ENCODE measurements around the gene PNPLA8. TPM values are rescaled to one million over a fixed set of nuclear protein-coding genes. Genes with fewer than 3 reads are reported as not detected.
"Not testable (repeated sequence)": the region's sequence is repeated elsewhere in the genome, so short reads cannot be mapped to it uniquely, and the experiment has no call there.

The PNPLA8 gene
- polyA plus RNA-seq, 1 donor from 2014 or later, result 85.1 TPM

GRCh38 chr7:108548141-108548896, 22.4 kb upstream of the PNPLA8 start:
- H3K27me3 ChIP-seq (ENCODE audit: insufficient read depth, low read depth, low read length); H3K4me2 ChIP-seq (ENCODE audit: low read length); H3K4me3 ChIP-seq (ENCODE audit: low read length); H3K36me3 ChIP-seq (ENCODE audit: insufficient read depth, low read length); H3K9me3 ChIP-seq (ENCODE audit: low read length); H3F3A ChIP-seq (ENCODE audit: insufficient read depth, low read length, poor library complexity, severe bottlenecking); H3K27ac ChIP-seq (ENCODE audit: low read length); H3K79me2 ChIP-seq (replicated peaks; ENCODE audit: insufficient read depth, low read length); H3K9ac ChIP-seq (ENCODE audit: low read length); H3K9me2 ChIP-seq (ENCODE audit: insufficient read depth, low read length); H2AFZ ChIP-seq (ENCODE audit: low read depth, low read length); H4K20me1 ChIP-seq (ENCODE audit: insufficient read depth): not testable (repeated sequence)

- Histone ChIP-seq H2AFZ (ENCODE audit: low read depth, low read length) (no peak overlapping the region), H4K20me1 (ENCODE audit: insufficient read depth) (no peaks in the 10 kb centered on the region), H3K79me2 (replicated peaks; ENCODE audit: insufficient read depth, low read length) (no peaks in the 10 kb centered on the region), H3K27ac (ENCODE audit: low read length) (no peak overlapping the region), H3K9me2 (ENCODE audit: insufficient read depth, low read length) (no peaks in the 10 kb centered on the region), H3K4me2 (ENCODE audit: low read length) (no peak overlapping the region), H3K36me3 (ENCODE audit: insufficient read depth, low read length) (no peaks in the 10 kb centered on the region), H3K27me3 (ENCODE audit: insufficient read depth, low read depth, low read length) (no peaks in the 10 kb centered on the region), H3K9ac (ENCODE audit: low read length) (no peak overlapping the region), H3F3A (ENCODE audit: insufficient read depth, low read length, poor library complexity, severe bottlenecking) (no peaks in the 10 kb centered on the region), H3K4me3 (ENCODE audit: low read length) (no peak overlapping the region), H3K9me3 (ENCODE audit: low read length) (no peaks in the 10 kb centered on the region)
- TF ChIP-seq MXI1 (conservative IDR thresholded peaks at IDR 0.05; ENCODE audit: poor library complexity, severe bottlenecking) (no peak), SMC3 (conservative IDR thresholded peaks at IDR 0.05; ENCODE audit: poor library complexity) (no peak), CTCF (IDR thresholded peaks at IDR 0.05; ENCODE audit: poor library complexity, severe bottlenecking) (no peak), EZH2 (IDR thresholded peaks at IDR 0.05; ENCODE audit: borderline replicate concordance, insufficient read depth, low read length, poor library complexity, severe bottlenecking) (no peak), POLR2AphosphoS5 (IDR thresholded peaks at IDR 0.05) (no peak), TAF1 (IDR thresholded peaks at IDR 0.05; ENCODE audit: low read depth) (no peak), REST (IDR thresholded peaks at IDR 0.05; ENCODE audit: borderline replicate concordance) (no peak), EP300 (conservative IDR thresholded peaks at IDR 0.05; ENCODE audit: poor library complexity, severe bottlenecking) (no peak), RAD21 (conservative IDR thresholded peaks at IDR 0.05) (no peak)
Observed at GRCh38 chr7:108541478-108541877, 15.5 kb upstream of the PNPLA8 start.

GRCh38 chr7:108538685-108539084, 12.8 kb upstream of the PNPLA8 start:
- H4K20me1 ChIP-seq (ENCODE audit: insufficient read depth); H3K9me2 ChIP-seq (ENCODE audit: insufficient read depth, low read length); H3K36me3 ChIP-seq (ENCODE audit: insufficient read depth, low read length); H3K4me2 ChIP-seq (ENCODE audit: low read length); H2AFZ ChIP-seq (ENCODE audit: low read depth, low read length); H3K4me3 ChIP-seq (ENCODE audit: low read length); H3K79me2 ChIP-seq (replicated peaks; ENCODE audit: insufficient read depth, low read length); H3K27ac ChIP-seq (ENCODE audit: low read length); H3K27me3 ChIP-seq (ENCODE audit: insufficient read depth, low read depth, low read length); H3F3A ChIP-seq (ENCODE audit: insufficient read depth, low read length, poor library complexity, severe bottlenecking); H3K9me3 ChIP-seq (ENCODE audit: low read length); H3K9ac ChIP-seq (ENCODE audit: low read length): not testable (repeated sequence)

GRCh38 chr7:108538236-108538635, 12.3 kb upstream of the PNPLA8 start:
- not testable (repeated sequence) for H3K4me2 ChIP-seq (ENCODE audit: low read length); H2AFZ ChIP-seq (ENCODE audit: low read depth, low read length); H3F3A ChIP-seq (ENCODE audit: insufficient read depth, low read length, poor library complexity, severe bottlenecking); H4K20me1 ChIP-seq (ENCODE audit: insufficient read depth); H3K9me3 ChIP-seq (ENCODE audit: low read length); H3K9me2 ChIP-seq (ENCODE audit: insufficient read depth, low read length); H3K27ac ChIP-seq (ENCODE audit: low read length); H3K36me3 ChIP-seq (ENCODE audit: insufficient read depth, low read length); H3K27me3 ChIP-seq (ENCODE audit: insufficient read depth, low read depth, low read length); H3K9ac ChIP-seq (ENCODE audit: low read length); H3K4me3 ChIP-seq (ENCODE audit: low read length); H3K79me2 ChIP-seq (replicated peaks; ENCODE audit: insufficient read depth, low read length)

All from neural cell (in vitro differentiated cells).